Mucosa of descending colon (tissue), 3 donors: ENCODE data around the gene TBATA. TPM values are rescaled to one million over a fixed set of nuclear protein-coding genes. Genes with fewer than 3 reads are reported as not detected.

Experiments
- ATAC-seq: fragments of 200-7000 bp; cut with Tn5 transposase; one replicate; pipeline ENCODE4 v1.9.1; 2020; ENCODE audit warnings: mild to moderate bottlenecking, moderate library complexity
- DNase-seq, 3 donors: peaks; one replicate each; pipeline ENCODE4 v3.0.0-alpha.2; 2020
- H3K36me3 ChIP-seq: fragments of 200-600 bp; one replicate; pipeline ENCODE4 v1.8.0; 2021; ENCODE audit warnings: low read depth, mild to moderate bottlenecking
- H3K4me1 ChIP-seq: fragments of 200-600 bp; one replicate; pipeline ENCODE4 v1.8.0; 2021; ENCODE audit warnings: low read depth, mild to moderate bottlenecking
- H3K4me3 ChIP-seq: fragments of 200-600 bp; one replicate; pipeline ENCODE4 v1.8.0; 2021; ENCODE audit warnings: mild to moderate bottlenecking
- H3K9me3 ChIP-seq: fragments of 200-600 bp; one replicate; pipeline ENCODE4 v1.8.0; 2021; ENCODE audit warnings: mild to moderate bottlenecking
- CTCF ChIP-seq: fragments of 200-600 bp; IDR thresholded peaks from one replicate; pipeline ENCODE4 v1.8.0; 2022; ENCODE audit warnings: antibody characterized with exemption, mild to moderate bottlenecking
- intact Hi-C, 2 donors: fragments of 100-400 bp; cut with DNase I in 1 of 2; cut with micrococcal nuclease in 1 of 2; formaldehyde crosslinking; loops; one replicate each; pipeline versions ENCODE4 v1.11.0 to v1.11.1; 2022; cut with DNase I, micrococcal nuclease
- total RNA-seq, 3 donors: library from RNA; stranded (reverse); fragmentation: NEBNext Ultra II Directional in 2 of 3; extraction: Animal tissue kit (Norgen Biotek cat#: 25700) in 2 of 3; gene quantifications; one replicate each; pipeline versions ENCODE4 v1.2.1 to v1.2.4, GENCODE V29; 2021 to 2023
- donor health status: DM: no; HTN: no; CAD: no; lungs with moderate emphysema.
- donor health status: DM: no; HTN: no; CAD: no.
- donor health status: DM: no; HTN: yes; CAD: no.

Gene TBATA
- total RNA-seq, 3 donors from 2014 or later, result not detected

GRCh38 chr10:70807556-70807955 is 22.4 kb upstream of the TBATA start:
- Histone ChIP-seq H3K9me3 (no peaks in the 10 kb centered on the region), H3K4me3 (no peak overlapping the region), H3K4me1 (no peaks in the 10 kb centered on the region), H3K36me3 (no peaks in the 10 kb centered on the region)
- TF ChIP-seq CTCF, result no peak
- ATAC-seq, result no peak
- no peak for DNase-seq
- intact Hi-C loops, result no loop called here

DNA sequence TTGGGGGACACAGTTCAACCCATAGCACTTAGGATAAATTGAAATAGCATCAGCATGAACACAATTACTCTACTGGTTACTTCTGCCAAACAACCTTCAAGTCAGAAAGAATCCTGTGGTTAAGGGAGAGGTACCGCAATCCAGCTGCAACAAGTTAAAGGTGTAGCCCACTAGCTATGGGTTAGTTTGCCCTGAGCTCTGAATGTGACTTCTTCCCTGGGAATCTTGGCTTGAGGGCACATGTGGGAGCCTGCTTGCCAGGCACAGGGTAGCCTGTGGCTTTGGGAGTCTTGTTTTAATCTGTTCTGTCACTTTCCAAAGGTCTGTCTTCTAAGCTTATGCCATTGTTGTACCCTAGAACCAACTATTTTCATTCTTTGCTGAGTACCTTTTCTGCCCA is 21.7 kb upstream of the TBATA start:
- Histone ChIP-seq H3K9me3 (no peaks in the 10 kb centered on the region), H3K4me1 (no peaks in the 10 kb centered on the region), H3K4me3 (no peak overlapping the region), H3K36me3 (no peaks in the 10 kb centered on the region)
- no peak for TF ChIP-seq CTCF
- intact Hi-C loops, result no loop called here
- DNase-seq (no peak), ATAC-seq (no peak)

DNA sequence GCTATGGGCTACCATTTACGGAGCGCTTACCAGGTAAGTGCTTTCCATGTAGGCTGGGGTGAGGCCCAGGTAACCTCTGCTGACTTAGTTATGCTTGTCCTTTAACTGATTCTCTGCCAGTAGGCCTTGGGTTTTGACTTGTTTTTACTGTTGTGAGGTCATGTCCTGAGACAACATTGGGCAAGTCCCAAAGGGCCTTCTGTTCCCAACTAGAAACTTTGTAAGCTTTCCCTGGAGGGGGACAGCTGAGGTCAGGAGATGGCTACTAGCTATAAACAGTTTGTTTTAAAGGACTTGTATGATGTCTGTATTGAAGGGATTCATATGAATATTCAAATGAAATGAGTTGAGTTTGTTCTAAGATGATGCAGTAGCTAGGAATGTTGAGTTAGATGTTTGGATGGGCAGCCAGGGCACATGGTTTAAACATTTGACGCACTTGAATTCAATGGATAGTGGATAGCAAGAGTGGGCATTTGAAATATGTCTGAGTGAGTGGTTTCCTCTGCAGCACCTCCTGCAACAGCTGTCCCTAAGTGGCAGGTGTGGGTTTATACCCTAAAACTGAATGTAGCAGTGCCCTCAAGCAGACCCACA is 20.5 kb upstream of the TBATA start:
- ATAC-seq (no peak), DNase-seq (no peak)
- intact Hi-C loops, result no loop called here
- no peaks in the 10 kb centered on the region for H3K36me3 ChIP-seq
- no peaks in the 10 kb centered on the region for H3K4me1 ChIP-seq
- no peak for TF ChIP-seq CTCF
- no peak overlapping the region for H3K4me3 ChIP-seq
- no peaks in the 10 kb centered on the region for H3K9me3 ChIP-seq

- DNase-seq, result no peak
- intact Hi-C loops, result no loop called here
- H3K4me1 ChIP-seq, result no peaks in the 10 kb centered on the region
- no peak overlapping the region for H3K4me3 ChIP-seq
- ATAC-seq, result no peak
- no peaks in the 10 kb centered on the region for H3K9me3 ChIP-seq
- TF ChIP-seq CTCF, result no peak
- no peaks in the 10 kb centered on the region for H3K36me3 ChIP-seq
These were observed 19.2 kb upstream of the TBATA start for GRCh38 chr10:70804421-70804808.

- no peak for ATAC-seq
- Histone ChIP-seq H3K4me3 (no peak overlapping the region), H3K36me3 (no peaks in the 10 kb centered on the region), H3K4me1 (no peaks in the 10 kb centered on the region), H3K9me3 (no peaks in the 10 kb centered on the region)
- no peak for DNase-seq
- no peak for TF ChIP-seq CTCF
- intact Hi-C loops, result no loop called here
These were observed 18.7 kb upstream of the TBATA start for GRCh38 chr10:70803775-70804420.
